Hepatocyte (in vitro differentiated cells): Measurements from ENCODE around the gene SIL1. TPM values are rescaled to one million over a fixed set of nuclear protein-coding genes. Genes with fewer than 3 reads are reported as not detected.
A peak's percentile ranks its signal among the peaks of the same experiment; 100 is the strongest.

Experiments used
- DNase-seq: peaks from one replicate; pipeline ENCODE4 v3.0.0-alpha.2; 2016; ENCODE audit warnings: low spot score
- H2AFZ ChIP-seq: fragments of 200-600 bp; sonication (generic); 2 replicates; pipeline ENCODE4 v1.6.0; 2016; ENCODE audit warnings: antibody characterized with exemption, mild to moderate bottlenecking
- H3K27ac ChIP-seq: fragments of 200-600 bp; sonication (generic); 2 replicates; pipeline ENCODE4 v1.5.1; 2016; ENCODE audit warnings: mild to moderate bottlenecking
- H3K27me3 ChIP-seq: fragments of 200-600 bp; sonication (generic); 2 replicates; pipeline ENCODE4 v1.6.1; 2016
- H3K36me3 ChIP-seq: fragments of 200-600 bp; sonication (generic); replicated peaks from 2 replicates; pipeline ENCODE4 v1.5.1; 2016; ENCODE audit warnings: low read depth; ENCODE audit not compliant: insufficient read depth
- H3K4me1 ChIP-seq: fragments of 200-600 bp; sonication (generic); 2 replicates; pipeline ENCODE4 v1.5.1; 2016; ENCODE audit warnings: mild to moderate bottlenecking, moderate library complexity; ENCODE audit not compliant: insufficient read depth
- H3K4me2 ChIP-seq: fragments of 200-600 bp; sonication (generic); 2 replicates; pipeline ENCODE4 v1.6.0; 2016
- H3K4me3 ChIP-seq: fragments of 200-600 bp; sonication (generic); 2 replicates; pipeline ENCODE4 v1.5.1; 2016; ENCODE audit warnings: mild to moderate bottlenecking
- H3K79me2 ChIP-seq: fragments of 200-600 bp; sonication (generic); 2 replicates; pipeline ENCODE4 v1.6.0; 2017; ENCODE audit warnings: mild to moderate bottlenecking
- H3K9me2 ChIP-seq: fragments of 200-600 bp; sonication (generic); replicated peaks from 2 replicates; pipeline ENCODE4 v1.6.0; 2017; ENCODE audit warnings: mild to moderate bottlenecking; ENCODE audit not compliant: insufficient read depth
- H3K9me3 ChIP-seq: fragments of 200-600 bp; sonication (generic); 2 replicates; pipeline ENCODE4 v1.5.1; 2016; ENCODE audit warnings: low read depth, mild to moderate bottlenecking
- H4K20me1 ChIP-seq: fragments of 200-600 bp; sonication (generic); 2 replicates; pipeline ENCODE4 v1.6.0; 2016; ENCODE audit warnings: mild to moderate bottlenecking; ENCODE audit not compliant: insufficient read depth, poor library complexity, severe bottlenecking
- EZH2 ChIP-seq: fragments of 200-600 bp; sonication (generic); IDR thresholded peaks from 2 replicates; pipeline ENCODE4 v1.6.1; 2016; ENCODE audit warnings: antibody characterized with exemption, mild to moderate bottlenecking, borderline replicate concordance
- EZH2phosphoT487 ChIP-seq: fragments of 200-600 bp; sonication (generic); IDR thresholded peaks from one replicate; pipeline ENCODE4 v1.6.1; 2018; ENCODE audit warnings: antibody characterized with exemption, mild to moderate bottlenecking, low read depth, moderate library complexity; ENCODE audit not compliant: unreplicated experiment, severe bottlenecking
- whole genome bisulfite sequencing: methylation state at CpG from one replicate; pipeline ENCODE4 v1.1.6; 2016; ENCODE audit warnings: low lambda C conversion rate; ENCODE audit errors: missing lambda C conversion rate; 5-methylcytosine and 5-hydroxymethylcytosine counted together
- polyA plus RNA-seq: library from polyadenylated mRNA; unstranded; fragments of >200 nt; fragmentation: Nextera tagmentation; extraction: Ambion mirVana; gene quantifications from 2 replicates; pipeline ENCODE4 v1.2.1, GENCODE V29; 2016
- total RNA-seq: library from RNA; depleted of rRNA; stranded (reverse); fragments of >200 nt; gene quantifications from 2 replicates; pipeline ENCODE4 v1.2.3, GENCODE V29; 2014
- TF ChIP-seq, protein P1 (sequence below): fragments of 200-600 bp; sonication (generic); IDR thresholded peaks from 2 replicates; pipeline ENCODE4 v1.5.1; 2016; ENCODE audit warnings: antibody characterized with exemption, mild to moderate bottlenecking; ENCODE audit not compliant: poor library complexity

The SIL1 gene
- total and polyA plus RNA-seq, 2 experiments from 2014 or later, result 82.0 to 176 TPM

DNA sequence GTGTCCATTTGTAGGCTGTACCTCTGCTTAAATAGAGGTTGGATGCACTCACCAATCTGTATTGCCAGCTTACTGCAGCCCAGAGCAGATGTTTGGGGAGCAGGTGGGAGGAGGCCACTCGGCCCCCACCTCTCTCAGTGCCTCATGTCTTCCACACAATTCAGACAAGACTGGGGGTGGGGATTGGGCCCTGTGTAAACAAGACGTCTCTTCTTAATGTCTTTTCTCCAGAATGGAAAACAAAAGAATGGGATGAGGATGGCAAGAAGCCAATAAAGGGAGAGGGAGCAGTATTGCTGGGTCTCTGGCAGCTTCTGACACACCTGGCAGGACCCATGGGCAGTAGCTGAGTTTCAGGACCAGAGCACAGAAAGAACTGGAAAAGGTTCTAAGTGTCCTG lies 64.9 kb downstream of the SIL1 start:
- Histone ChIP-seq H3K36me3 (no peaks in the 10 kb centered on the region), H3K79me2 (peaks cover 50% of the 10 kb centered on the region), H3K27me3 (no peaks in the 10 kb centered on the region), H4K20me1 (no peaks in the 10 kb centered on the region), H2AFZ (no peak overlapping the region), H3K4me1 (peaks cover 18% of the 10 kb centered on the region), H3K4me3 (no peak overlapping the region), H3K4me2 (no peak overlapping the region), H3K27ac (no peak overlapping the region), H3K9me2 (no peaks in the 10 kb centered on the region), H3K9me3 (no peaks in the 10 kb centered on the region)
- no peak for DNase-seq
- TF ChIP-seq, protein P1, sequence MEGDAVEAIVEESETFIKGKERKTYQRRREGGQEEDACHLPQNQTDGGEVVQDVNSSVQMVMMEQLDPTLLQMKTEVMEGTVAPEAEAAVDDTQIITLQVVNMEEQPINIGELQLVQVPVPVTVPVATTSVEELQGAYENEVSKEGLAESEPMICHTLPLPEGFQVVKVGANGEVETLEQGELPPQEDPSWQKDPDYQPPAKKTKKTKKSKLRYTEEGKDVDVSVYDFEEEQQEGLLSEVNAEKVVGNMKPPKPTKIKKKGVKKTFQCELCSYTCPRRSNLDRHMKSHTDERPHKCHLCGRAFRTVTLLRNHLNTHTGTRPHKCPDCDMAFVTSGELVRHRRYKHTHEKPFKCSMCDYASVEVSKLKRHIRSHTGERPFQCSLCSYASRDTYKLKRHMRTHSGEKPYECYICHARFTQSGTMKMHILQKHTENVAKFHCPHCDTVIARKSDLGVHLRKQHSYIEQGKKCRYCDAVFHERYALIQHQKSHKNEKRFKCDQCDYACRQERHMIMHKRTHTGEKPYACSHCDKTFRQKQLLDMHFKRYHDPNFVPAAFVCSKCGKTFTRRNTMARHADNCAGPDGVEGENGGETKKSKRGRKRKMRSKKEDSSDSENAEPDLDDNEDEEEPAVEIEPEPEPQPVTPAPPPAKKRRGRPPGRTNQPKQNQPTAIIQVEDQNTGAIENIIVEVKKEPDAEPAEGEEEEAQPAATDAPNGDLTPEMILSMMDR, result no peak
- 73% methylated on average over 2 of the region's 2 CpGs for WGBS

- Histone ChIP-seq H3K27me3 (no peaks in the 10 kb centered on the region), H3K4me1 (peaks cover 15% of the 10 kb centered on the region), H3K79me2 (peaks cover 45% of the 10 kb centered on the region), H3K4me2 (no peak overlapping the region), H3K27ac (no peak overlapping the region), H3K36me3 (no peaks in the 10 kb centered on the region), H4K20me1 (no peaks in the 10 kb centered on the region), H3K9me2 (no peaks in the 10 kb centered on the region), H3K9me3 (no peaks in the 10 kb centered on the region), H3K4me3 (no peak overlapping the region), H2AFZ (no peak overlapping the region)
- TF ChIP-seq EZH2 (no peak), EZH2phosphoT487 (no peak)
- TF ChIP-seq, protein P1, result no peak
- WGBS, result 84% methylated on average over 3 of the region's 3 CpGs
- DNase-seq, result no peak
Measured at GRCh38 chr5:139132515-139132914, 65.7 kb downstream of the SIL1 start.

- Histone ChIP-seq H4K20me1 (no peaks in the 10 kb centered on the region), H3K79me2 (peaks cover 45% of the 10 kb centered on the region), H3K9me2 (no peaks in the 10 kb centered on the region), H3K27me3 (no peaks in the 10 kb centered on the region), H3K36me3 (no peaks in the 10 kb centered on the region), H3K9me3 (no peaks in the 10 kb centered on the region), H3K27ac (peak overlapping the region; percentile 79), H3K4me2 (peak overlapping the region; percentile 58), H2AFZ (no peak overlapping the region), H3K4me3 (no peak overlapping the region), H3K4me1 (peaks cover 15% of the 10 kb centered on the region)
- DNase-seq, result no peak
- TF ChIP-seq EZH2phosphoT487 (no peak), EZH2 (no peak)
- TF ChIP-seq, protein P1, result no peak
- WGBS, result 84% methylated on average over 2 of the region's 2 CpGs
Measured at GRCh38 chr5:139131921-139132432, 66.2 kb downstream of the SIL1 start.

DNA sequence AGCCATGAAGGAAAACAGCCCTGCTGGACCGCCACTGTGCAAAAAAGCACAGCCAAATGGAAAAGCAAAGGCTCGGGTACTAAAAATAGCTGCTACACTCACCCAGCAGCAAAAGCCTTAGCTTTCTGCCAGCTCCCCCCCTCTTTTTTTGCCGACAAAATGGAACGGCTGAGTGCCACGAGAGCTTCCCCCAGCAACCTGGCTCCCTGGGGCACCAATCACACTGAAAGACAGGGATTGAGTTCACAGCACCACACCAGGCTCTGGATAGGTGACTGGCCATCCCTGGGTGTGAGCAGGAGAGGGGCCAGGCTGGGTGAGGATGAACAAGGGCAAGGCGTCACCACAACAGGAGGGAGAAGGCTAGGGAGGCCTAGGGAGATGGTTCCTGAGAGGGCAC lies 66.7 kb downstream of the SIL1 start:
- Histone ChIP-seq H4K20me1 (no peaks in the 10 kb centered on the region), H3K9me3 (no peaks in the 10 kb centered on the region), H2AFZ (no peak overlapping the region), H3K36me3 (no peaks in the 10 kb centered on the region), H3K27ac (peak overlapping the region; percentile 79), H3K79me2 (peaks cover 43% of the 10 kb centered on the region), H3K27me3 (no peaks in the 10 kb centered on the region), H3K9me2 (no peaks in the 10 kb centered on the region), H3K4me3 (no peak overlapping the region), H3K4me2 (peak overlapping the region; percentile 58), H3K4me1 (peaks cover 15% of the 10 kb centered on the region)
- TF ChIP-seq, protein P1, result no peak
- TF ChIP-seq EZH2phosphoT487 (no peak), EZH2 (no peak)
- peak; percentile 45 for DNase-seq
- 43% methylated on average over 6 of the region's 6 CpGs for WGBS
